GM18907 (cell line): Measurements from ENCODE around the gene MEX3D.

Experiments used
- ATAC-seq: cut with Tn5 transposase; IDR thresholded peaks from one replicate; pipeline ENCODE4 v1.9.1; 2021; ENCODE audit warnings: mild to moderate bottlenecking, moderate library complexity; ENCODE audit not compliant: unreplicated experiment

The MEX3D gene

GRCh38 chr19:1505991-1506881, 61.9 kb downstream of the MEX3D start:
- no peak for ATAC-seq

DNA sequence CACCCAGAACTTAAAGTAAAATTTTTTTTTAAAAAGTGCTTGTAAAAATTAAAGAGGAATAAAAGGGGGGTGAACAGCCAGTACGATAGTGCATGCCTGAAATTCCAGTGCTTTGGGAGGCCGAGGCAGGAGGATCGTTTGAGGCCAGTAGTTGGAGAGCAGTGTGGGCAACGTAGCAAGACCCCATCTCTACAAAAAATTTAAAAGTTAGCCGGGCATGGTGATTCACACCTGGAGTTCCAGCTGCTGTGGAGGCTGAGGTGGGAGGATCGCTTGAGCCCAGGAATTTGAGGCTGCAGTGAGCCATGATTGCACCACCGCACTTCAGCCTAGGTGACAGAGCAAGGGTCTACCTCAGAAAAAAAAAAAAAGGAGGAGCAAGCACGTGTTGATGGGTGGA, 63.1 kb downstream of the MEX3D start:
- no peak for ATAC-seq
